Activated CD8-positive, alpha-beta T cell treated with anti-CD3 and anti-CD28 coated beads, Interleukin-2, amount 10 ng/mL, durations not matched to agents 7 days and 5 days (primary cell): Measurements from ENCODE around the gene MIA2. TPM values are rescaled to one million over a fixed set of nuclear protein-coding genes. Genes with fewer than 3 reads are reported as not detected.

ENCODE experiments used
- total RNA-seq, 2 experiments: library from RNA; stranded (reverse); gene quantifications; one replicate each; pipeline ENCODE4 v1.2.3, GENCODE V29; 2021

MIA2 gene
- total RNA-seq, 2 experiments from 2014 or later = 18.6 to 21.2 TPM

Other genes starting within 250 kb of the MIA2 start
- gene SEC23A, start 130.7 kb upstream of the MIA2 start, total RNA-seq = 10 to 100 TPM; 48.2 to 50.2 TPM
- 10 to 100 TPM; 25.4 to 26.7 TPM for gene GEMIN2, start 119.6 kb upstream of the MIA2 start, total RNA-seq
- 10 to 100 TPM; 25.8 to 26.1 TPM for gene TRAPPC6B, start 63.6 kb upstream of the MIA2 start, total RNA-seq
- gene PNN, start 58.7 kb upstream of the MIA2 start, total RNA-seq = 100 to 1,000 TPM in 1 of 2 experiments, 10 to 100 TPM in 1; 94.1 to 103 TPM
- 10 to 100 TPM; 18.7 to 19.0 TPM for gene FBXO33, start 198.5 kb downstream of the MIA2 start, total RNA-seq